Measurements from ENCODE around the gene SLC2A1. TPM values are rescaled to one million over a fixed set of nuclear protein-coding genes. Genes with fewer than 3 reads are reported as not detected.

The SLC2A1 gene
- total RNA-seq, 1 donor from 2014 or later: 117 TPM

- POLR2A ChIA-PET: interaction anchor here (1.9 to 26.4 kb wide), 5 partner anchors 5 to 100 kb away, joined by 7 to 694 read pairs (median 442); partner anchors contain the start of gene SLC2A1
- CTCF ChIA-PET: interaction anchor here (1.0 to 1.3 kb wide), 2 partner anchors 12 to 24 kb away, joined by 3 to 4 read pairs; no protein-coding TSS in a partner anchor
- Mint-ChIP-seq H3K4me1 (peaks cover 99% of the 10 kb centered on the region), H3K9me3 (no peaks in the 10 kb centered on the region), H3K27ac (peak overlapping the region; percentile 91), H3K4me3 (no peak overlapping the region), H3K36me3 (ENCODE audit: low read depth) (peaks cover 71% of the 10 kb centered on the region), H3K27me3 (no peaks in the 10 kb centered on the region)
- TF ChIP-seq, protein P1, sequence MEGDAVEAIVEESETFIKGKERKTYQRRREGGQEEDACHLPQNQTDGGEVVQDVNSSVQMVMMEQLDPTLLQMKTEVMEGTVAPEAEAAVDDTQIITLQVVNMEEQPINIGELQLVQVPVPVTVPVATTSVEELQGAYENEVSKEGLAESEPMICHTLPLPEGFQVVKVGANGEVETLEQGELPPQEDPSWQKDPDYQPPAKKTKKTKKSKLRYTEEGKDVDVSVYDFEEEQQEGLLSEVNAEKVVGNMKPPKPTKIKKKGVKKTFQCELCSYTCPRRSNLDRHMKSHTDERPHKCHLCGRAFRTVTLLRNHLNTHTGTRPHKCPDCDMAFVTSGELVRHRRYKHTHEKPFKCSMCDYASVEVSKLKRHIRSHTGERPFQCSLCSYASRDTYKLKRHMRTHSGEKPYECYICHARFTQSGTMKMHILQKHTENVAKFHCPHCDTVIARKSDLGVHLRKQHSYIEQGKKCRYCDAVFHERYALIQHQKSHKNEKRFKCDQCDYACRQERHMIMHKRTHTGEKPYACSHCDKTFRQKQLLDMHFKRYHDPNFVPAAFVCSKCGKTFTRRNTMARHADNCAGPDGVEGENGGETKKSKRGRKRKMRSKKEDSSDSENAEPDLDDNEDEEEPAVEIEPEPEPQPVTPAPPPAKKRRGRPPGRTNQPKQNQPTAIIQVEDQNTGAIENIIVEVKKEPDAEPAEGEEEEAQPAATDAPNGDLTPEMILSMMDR (IDR thresholded peaks at IDR 0.05): no peak
- ATAC-seq (ENCODE audit: low read depth): no peak
- DNase-seq: no peak
- intact Hi-C loops (cut with micrococcal nuclease): no loop called here
Measured at GRCh38 chr1:42947117-42947516, 11.6 kb downstream of the SLC2A1 start.

GRCh38 chr1:42946120-42946898, 12.4 kb downstream of the SLC2A1 start:
- Mint-ChIP-seq H3K36me3 (ENCODE audit: low read depth) (peaks cover 72% of the 10 kb centered on the region), H3K27ac (peak overlapping the region; percentile 91), H3K4me1 (peaks cover 99% of the 10 kb centered on the region), H3K27me3 (no peaks in the 10 kb centered on the region), H3K9me3 (no peaks in the 10 kb centered on the region), H3K4me3 (no peak overlapping the region)
- ChIA-PET CTCF (interaction anchor here (1.3 to 1.9 kb wide), 2 partner anchors 15 to 23 kb away, joined by 3 to 4 read pairs; no protein-coding TSS in a partner anchor), POLR2A (interaction anchor here (1.9 to 26.4 kb wide), 5 partner anchors 4 to 101 kb away, joined by 7 to 694 read pairs (median 442); partner anchors contain the start of gene SLC2A1)
- ATAC-seq (ENCODE audit: low read depth) (no peak), DNase-seq (no peak)
- TF ChIP-seq, protein P1 (IDR thresholded peaks at IDR 0.05): no peak
- intact Hi-C loops (cut with micrococcal nuclease): no loop called here

GRCh38 chr1:42945164-42945563, 13.5 kb downstream of the SLC2A1 start:
- no peak for ATAC-seq (ENCODE audit: low read depth)
- H3K4me3 Mint-ChIP-seq: peak overlapping the region; percentile 63
- POLR2A ChIA-PET: interaction anchor here (0.6 to 26.4 kb wide), 10 partner anchors 3 to 1692 kb away, joined by 3 to 694 read pairs (median 7); partner anchors contain the start of gene SLC2A1
- peaks cover 75% of the 10 kb centered on the region for H3K36me3 Mint-ChIP-seq (ENCODE audit: low read depth)
- no peaks in the 10 kb centered on the region for H3K9me3 Mint-ChIP-seq
- TF ChIP-seq, protein P1 (IDR thresholded peaks at IDR 0.05): no peak
- no peaks in the 10 kb centered on the region for H3K27me3 Mint-ChIP-seq
- no peak for DNase-seq
- CTCF ChIA-PET: interaction anchor here (0.6 to 2.3 kb wide), 5 partner anchors 10 to 22 kb away, joined by 3 to 9 read pairs (median 4); no protein-coding TSS in a partner anchor
- peak overlapping the region; percentile 91 for H3K27ac Mint-ChIP-seq
- peaks cover 99% of the 10 kb centered on the region for H3K4me1 Mint-ChIP-seq
- intact Hi-C loops (cut with micrococcal nuclease): no loop called here

DNA sequence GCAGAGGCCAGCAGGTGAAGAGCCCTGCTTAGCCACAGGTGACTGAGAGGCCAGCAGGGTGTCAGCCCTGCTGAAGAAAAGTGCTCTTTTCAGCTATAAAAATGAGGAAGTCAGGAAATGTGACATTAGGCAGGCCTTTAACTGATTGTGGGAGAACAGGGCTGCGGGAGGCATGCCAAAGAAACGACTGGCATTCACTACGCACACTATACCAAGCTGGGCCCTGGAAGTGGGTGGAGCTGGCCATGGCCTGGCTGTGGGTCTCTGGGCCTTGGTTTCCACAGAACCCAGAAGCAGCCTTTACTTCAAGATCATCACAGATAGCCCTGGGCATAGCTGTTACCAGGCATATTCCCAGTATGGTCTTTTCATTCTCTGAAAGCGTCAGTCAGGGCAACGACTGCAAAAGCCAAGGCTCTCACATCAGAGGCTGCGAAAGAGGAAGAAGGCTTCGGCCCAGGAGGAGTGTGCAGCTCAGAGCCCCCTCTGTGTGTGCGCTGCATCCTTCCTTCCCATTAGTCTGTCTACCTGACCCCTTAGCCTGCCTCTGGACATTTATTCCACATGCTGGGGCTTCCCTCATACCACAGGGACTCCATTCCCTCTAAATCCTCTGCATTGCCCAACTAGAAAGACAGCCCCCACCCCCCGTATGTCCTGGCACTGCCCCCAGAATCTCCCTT, 14.3 kb downstream of the SLC2A1 start:
- ATAC-seq (ENCODE audit: low read depth) (peak; percentile 69), DNase-seq (no peak)
- TF ChIP-seq, protein P1 (IDR thresholded peaks at IDR 0.05): no peak
- ChIA-PET CTCF (interaction anchor here (0.6 to 2.3 kb wide), 7 partner anchors 8 to 22 kb away, joined by 3 to 9 read pairs (median 4); no protein-coding TSS in a partner anchor), POLR2A (interaction anchor here (0.6 to 26.4 kb wide), 11 partner anchors 2 to 262 kb away, joined by 3 to 694 read pairs (median 8); partner anchors contain the start of genes SLC2A1 and YBX1)
- peaks cover 99% of the 10 kb centered on the region for H3K4me1 Mint-ChIP-seq
- no peaks in the 10 kb centered on the region for H3K27me3 Mint-ChIP-seq
- H3K4me3 Mint-ChIP-seq: peak overlapping the region; percentile 63
- peaks cover 79% of the 10 kb centered on the region for H3K36me3 Mint-ChIP-seq (ENCODE audit: low read depth)
- intact Hi-C loops (cut with micrococcal nuclease): loop anchor here (1.0 kb wide), 2 partner anchors 8 to 9 kb away; no protein-coding TSS in a partner anchor
- H3K9me3 Mint-ChIP-seq: no peaks in the 10 kb centered on the region
- H3K27ac Mint-ChIP-seq: peak overlapping the region; percentile 91

Data from activated B cell treated with CpG ODN at 0.5 μM for 24 hours (primary cell).